ENCODE measurements around the gene NEGR1.

DNA sequence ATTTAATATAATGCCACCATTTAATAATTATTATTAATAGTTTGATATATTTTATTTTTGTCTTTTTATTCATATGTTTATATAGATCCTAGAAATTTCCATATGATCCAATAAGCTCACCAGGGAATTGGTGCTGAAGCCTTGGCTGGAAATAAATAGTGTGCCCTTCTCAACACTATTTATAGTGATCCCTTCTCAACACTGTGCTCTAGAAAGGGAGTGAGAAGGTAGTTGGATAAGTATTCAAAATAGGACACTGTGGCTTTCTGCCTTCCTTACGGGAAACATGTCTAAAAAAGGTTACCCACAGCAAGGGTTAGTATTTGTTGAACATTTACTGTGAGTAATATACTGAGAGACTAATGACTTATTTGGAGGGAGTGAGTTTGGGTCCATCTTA is 496.1 kb downstream of the NEGR1 start:
- TF ChIP-seq POLR2A (IDR thresholded peaks at IDR 0.05; ENCODE audit: extremely low read depth, insufficient read length): no peak
- TF ChIP-seq, protein P1, sequence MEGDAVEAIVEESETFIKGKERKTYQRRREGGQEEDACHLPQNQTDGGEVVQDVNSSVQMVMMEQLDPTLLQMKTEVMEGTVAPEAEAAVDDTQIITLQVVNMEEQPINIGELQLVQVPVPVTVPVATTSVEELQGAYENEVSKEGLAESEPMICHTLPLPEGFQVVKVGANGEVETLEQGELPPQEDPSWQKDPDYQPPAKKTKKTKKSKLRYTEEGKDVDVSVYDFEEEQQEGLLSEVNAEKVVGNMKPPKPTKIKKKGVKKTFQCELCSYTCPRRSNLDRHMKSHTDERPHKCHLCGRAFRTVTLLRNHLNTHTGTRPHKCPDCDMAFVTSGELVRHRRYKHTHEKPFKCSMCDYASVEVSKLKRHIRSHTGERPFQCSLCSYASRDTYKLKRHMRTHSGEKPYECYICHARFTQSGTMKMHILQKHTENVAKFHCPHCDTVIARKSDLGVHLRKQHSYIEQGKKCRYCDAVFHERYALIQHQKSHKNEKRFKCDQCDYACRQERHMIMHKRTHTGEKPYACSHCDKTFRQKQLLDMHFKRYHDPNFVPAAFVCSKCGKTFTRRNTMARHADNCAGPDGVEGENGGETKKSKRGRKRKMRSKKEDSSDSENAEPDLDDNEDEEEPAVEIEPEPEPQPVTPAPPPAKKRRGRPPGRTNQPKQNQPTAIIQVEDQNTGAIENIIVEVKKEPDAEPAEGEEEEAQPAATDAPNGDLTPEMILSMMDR (IDR thresholded peaks at IDR 0.05; ENCODE audit: low read depth, low read length): no peak

Data from NB4 (cell line).